ENCODE measurements around the gene MNDA.
"Not testable (repeated sequence)": the region's sequence is repeated elsewhere in the genome, so short reads cannot be mapped to it uniquely, and the experiment has no call there.

The MNDA gene

GRCh38 chr1:158839566-158839965, 8.4 kb downstream of the MNDA start:
- no peak for DNase-seq

GRCh38 chr1:158840236-158840635, 9.1 kb downstream of the MNDA start:
- no peak for DNase-seq

- no peak for DNase-seq
These were observed 33.4 kb downstream of the MNDA start for GRCh38 chr1:158864595-158864994.

- not testable (repeated sequence) for DNase-seq
These were observed 39.3 kb downstream of the MNDA start for GRCh38 chr1:158870438-158870837.

- DNase-seq, result no peak
These were observed 42.0 kb downstream of the MNDA start for GRCh38 chr1:158873141-158873540.

GRCh38 chr1:158893654-158894053, 62.5 kb downstream of the MNDA start:
- no peak for DNase-seq

GRCh38 chr1:158898722-158899121, 67.6 kb downstream of the MNDA start:
- no peak for DNase-seq

All from SHP77 (cell line).